GM12801 (cell line): ENCODE data around the gene ST6GAL1.

Experiments
- TF ChIP-seq, protein P1 (sequence below): IDR thresholded peaks from one replicate; pipeline ENCODE4 v1.5.1; 2011; ENCODE audit warnings: control low read depth; ENCODE audit not compliant: insufficient read length; ENCODE audit errors: extremely low read depth

ST6GAL1 gene

DNA sequence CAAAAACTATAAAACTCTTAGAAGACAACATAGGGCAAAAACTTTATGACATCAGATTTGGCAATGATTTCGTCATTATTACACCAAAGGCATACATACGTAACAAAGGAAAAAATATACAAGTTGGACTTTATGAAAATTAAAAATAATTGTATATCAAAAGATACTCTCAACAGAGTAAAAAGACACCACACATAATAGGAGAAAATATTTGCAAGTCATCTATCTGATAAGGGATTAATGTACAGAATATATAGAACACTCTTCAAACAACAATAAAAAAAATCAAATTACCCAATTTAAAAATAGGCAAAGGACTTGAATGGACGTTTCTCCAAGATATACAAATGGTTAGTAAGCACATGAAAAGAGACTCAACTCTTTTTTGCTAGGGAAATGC, 131.4 kb downstream of the ST6GAL1 start:
- TF ChIP-seq, protein P1, sequence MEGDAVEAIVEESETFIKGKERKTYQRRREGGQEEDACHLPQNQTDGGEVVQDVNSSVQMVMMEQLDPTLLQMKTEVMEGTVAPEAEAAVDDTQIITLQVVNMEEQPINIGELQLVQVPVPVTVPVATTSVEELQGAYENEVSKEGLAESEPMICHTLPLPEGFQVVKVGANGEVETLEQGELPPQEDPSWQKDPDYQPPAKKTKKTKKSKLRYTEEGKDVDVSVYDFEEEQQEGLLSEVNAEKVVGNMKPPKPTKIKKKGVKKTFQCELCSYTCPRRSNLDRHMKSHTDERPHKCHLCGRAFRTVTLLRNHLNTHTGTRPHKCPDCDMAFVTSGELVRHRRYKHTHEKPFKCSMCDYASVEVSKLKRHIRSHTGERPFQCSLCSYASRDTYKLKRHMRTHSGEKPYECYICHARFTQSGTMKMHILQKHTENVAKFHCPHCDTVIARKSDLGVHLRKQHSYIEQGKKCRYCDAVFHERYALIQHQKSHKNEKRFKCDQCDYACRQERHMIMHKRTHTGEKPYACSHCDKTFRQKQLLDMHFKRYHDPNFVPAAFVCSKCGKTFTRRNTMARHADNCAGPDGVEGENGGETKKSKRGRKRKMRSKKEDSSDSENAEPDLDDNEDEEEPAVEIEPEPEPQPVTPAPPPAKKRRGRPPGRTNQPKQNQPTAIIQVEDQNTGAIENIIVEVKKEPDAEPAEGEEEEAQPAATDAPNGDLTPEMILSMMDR = no peak

DNA sequence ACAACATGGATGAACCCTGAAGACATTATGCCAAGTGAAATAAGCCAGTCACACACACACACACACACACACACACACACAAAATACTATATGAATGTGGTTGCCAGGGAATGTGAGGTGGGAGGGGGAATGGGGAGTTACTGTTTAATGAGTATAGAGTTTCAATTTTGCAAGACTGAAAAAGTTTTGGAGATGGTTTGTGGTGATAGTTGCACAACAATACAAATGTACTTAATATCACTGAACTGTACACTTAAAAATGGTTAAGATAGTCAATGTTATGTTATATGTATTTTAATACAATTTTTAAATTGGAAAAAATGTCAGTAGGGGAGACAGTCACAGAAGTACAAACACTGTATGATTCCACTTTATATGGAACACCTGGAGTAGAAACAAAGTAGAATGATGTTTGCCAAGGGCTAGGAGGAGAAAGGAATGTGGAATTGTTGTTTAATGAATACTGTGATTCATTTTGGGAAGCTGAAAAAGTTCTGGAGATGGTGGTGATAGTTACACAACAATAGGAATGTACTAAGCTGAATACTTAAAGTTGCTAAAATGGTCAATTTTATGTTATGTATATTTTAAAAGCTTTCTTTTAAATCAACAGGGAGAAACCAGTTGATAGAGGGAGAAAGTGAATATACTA, 132.3 kb downstream of the ST6GAL1 start:
- TF ChIP-seq, protein P1 = no peak

- TF ChIP-seq, protein P1 = no peak
Observed at GRCh38 chr3:187063286-187064121, 133.2 kb downstream of the ST6GAL1 start.

DNA sequence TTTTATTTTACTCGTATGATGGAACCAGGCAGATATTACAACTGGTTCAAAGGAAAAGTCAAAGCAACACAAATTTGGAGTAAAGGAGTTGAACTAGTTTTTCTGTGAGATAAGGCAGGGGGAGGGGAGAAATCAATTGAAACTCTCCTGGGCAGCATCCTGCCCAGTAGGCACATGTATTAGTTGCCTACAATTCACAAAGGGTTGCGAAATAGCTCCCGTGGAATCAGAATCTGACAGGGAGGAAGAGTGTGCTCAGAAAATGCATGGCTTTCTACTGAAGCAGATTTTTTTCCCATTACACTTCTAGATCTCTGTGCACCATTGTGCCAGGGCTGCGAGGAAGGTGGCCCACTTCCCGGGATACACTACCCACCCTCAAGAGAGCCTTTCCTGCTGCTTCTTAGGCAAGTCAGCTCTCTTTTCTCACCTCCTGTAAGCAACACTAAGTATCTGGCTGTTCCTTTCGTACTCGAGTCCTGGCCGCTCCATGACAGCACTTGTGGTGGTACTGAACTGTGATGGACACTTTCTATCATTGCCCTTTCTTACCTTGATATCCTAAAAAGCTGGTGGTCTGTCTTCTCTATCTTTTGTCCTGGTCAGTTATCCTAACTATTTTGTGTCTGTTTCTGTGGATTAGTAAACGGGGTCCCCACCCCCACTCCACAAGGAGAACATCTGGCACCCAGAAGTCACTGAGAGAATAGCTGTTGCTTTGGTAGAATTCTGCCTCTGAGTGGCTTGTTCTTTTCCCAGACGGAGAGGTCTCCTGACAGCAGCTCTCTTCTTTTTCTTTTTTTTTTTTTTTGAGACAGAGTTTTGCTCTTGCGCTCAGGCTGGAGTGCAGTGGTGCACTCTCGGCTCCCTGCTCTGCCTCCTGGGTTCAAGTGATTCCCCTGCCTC, 134.1 kb downstream of the ST6GAL1 start:
- TF ChIP-seq, protein P1 = no peak

GRCh38 chr3:187066228-187066995, 136.1 kb downstream of the ST6GAL1 start:
- TF ChIP-seq, protein P1 = no peak

- TF ChIP-seq, protein P1 = no peak
Observed at GRCh38 chr3:187068787-187069186, 138.5 kb downstream of the ST6GAL1 start.
